ENCODE data around the gene CSMD2.
"Not testable (repeated sequence)": the region's sequence is repeated elsewhere in the genome, so short reads cannot be mapped to it uniquely, and the experiment has no call there.

CSMD2 gene

GRCh38 chr1:34164771-34165391, at the start of gene CSMD2:
Gene CSMD2, minus strand, starts transcription at chr1:34165230. Its CDS starts 133 bp downstream, at chr1:34165097.
- peak; percentile 55 for DNase-seq

DNA sequence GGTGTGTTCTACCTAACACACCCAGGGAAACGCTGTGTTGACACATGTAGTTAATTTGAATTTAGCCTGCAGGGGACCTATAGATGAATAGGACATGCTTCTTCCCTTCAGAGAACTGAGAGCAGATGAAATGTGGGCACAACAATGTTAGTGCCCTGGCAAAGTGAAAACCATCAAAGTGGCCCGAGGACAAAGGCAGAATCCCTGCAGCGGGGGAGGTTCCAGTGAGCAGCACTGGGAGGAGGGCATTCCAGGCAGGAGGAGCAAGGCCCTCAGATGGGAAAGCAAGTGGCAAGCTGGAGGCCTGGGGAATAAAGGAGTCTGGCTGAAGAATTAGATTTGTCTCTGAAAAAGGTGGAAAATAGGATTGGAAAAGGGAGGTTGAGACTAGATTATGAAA, 48.9 kb upstream of the CSMD2 start:
- no peak for DNase-seq

DNA sequence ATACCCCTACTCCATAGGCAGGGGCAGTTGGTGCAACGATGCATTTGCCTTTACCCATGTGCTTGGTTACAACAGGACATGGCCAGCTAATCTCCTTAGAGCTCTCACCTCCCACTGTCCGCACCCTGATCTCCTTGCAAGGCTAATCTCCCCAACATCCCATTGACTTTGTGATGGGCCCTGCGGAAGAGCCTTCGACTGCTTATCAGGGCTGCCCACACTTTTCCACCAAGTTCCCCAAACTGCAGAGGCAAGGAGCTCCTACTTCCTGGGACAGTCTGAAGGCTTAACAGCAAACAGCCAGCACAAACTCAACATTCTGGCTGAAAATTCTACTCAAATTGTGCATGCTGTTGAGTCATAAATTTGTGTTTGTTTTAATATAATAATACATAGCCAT, 47.6 kb upstream of the CSMD2 start:
- DNase-seq = no peak

GRCh38 chr1:34199927-34200326, 34.9 kb upstream of the CSMD2 start:
- DNase-seq = no peak

- no peak for DNase-seq
These were observed 27.6 kb upstream of the CSMD2 start for GRCh38 chr1:34192621-34193020.

- DNase-seq = no peak
These were observed 25.7 kb upstream of the CSMD2 start for GRCh38 chr1:34190692-34191091.

DNA sequence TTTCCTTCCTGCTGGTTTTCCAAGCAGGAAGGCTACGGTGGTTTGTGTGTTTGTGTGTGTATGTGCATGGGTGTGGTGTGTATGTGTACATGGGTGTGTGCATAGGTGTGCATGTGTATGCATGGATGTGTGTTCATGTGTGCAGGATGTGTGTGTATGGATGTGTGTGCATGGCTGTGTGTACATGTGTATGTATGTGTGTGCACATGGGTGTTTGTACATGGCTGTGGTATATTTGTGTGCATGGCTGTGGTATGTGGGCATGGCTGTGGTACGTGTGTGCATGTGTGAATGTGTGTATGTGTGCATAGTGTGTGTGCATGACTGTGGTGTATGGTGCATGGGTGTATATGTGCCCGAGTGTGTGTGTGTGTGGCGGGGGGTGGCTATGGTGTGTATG, 24.0 kb upstream of the CSMD2 start:
- DNase-seq = no peak

- no peak for DNase-seq
These were observed 23.4 kb upstream of the CSMD2 start for GRCh38 chr1:34188418-34188817.

- DNase-seq = no peak
These were observed 21.9 kb upstream of the CSMD2 start for GRCh38 chr1:34186741-34187494.

GRCh38 chr1:34183381-34183780, 18.4 kb upstream of the CSMD2 start:
- DNase-seq = not testable (repeated sequence)

GRCh38 chr1:34178072-34178471, 13.0 kb upstream of the CSMD2 start:
- DNase-seq = no peak

- DNase-seq = no peak
These were observed 12.0 kb upstream of the CSMD2 start, which contains the start of gene C1orf94 for GRCh38 chr1:34176830-34177603. Gene C1orf94, plus strand, starts transcription at chr1:34176907. Its CDS starts 883 bp downstream, at chr1:34177790.

DNA sequence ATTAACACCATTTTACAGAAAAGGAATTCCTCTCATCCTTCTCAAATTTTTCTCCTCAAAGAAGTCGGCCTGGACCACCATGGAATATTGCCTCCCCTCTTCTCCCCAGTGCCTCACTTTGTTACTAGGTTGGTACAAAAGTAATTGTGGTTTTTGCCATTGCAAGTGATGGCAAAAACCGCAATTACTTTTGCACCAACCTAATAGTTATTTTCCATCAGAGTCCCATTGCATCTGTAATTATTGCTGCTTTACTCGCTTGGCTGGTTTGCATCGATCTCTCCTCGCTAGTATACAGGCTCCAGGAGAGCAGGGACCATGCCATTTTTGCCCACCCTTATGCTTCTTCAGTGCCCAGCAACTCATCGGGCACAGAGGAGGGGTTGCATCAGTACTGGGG, 10.7 kb upstream of the CSMD2 start:
- DNase-seq = no peak

GRCh38 chr1:34167389-34167788, 2.4 kb upstream of the CSMD2 start:
- no peak for DNase-seq

GRCh38 chr1:34166625-34167361, 1.8 kb upstream of the CSMD2 start:
- no peak for DNase-seq

DNA sequence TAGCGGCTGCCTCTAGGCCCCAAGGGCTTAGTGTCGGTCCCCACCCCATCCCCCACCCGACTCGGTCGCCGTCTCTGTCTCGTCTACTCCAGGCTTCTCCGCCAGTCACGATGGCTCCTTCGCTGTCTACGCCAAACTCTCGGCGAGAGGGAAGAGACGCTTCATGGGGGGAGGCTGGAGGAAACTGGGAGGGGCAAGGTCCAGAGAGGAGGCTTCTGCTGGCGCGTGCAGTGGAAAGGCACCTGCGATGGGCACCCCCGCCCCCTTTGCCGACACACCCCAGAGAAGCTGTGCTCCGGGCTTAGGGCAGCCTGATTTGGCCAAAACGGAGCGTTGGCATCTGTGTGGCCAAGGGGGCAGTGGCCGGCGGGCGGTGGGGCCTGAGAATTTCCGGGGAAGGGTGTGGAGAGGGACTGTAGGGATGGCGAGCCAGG, 1.2 kb upstream of the CSMD2 start:
- no peak for DNase-seq

DNA sequence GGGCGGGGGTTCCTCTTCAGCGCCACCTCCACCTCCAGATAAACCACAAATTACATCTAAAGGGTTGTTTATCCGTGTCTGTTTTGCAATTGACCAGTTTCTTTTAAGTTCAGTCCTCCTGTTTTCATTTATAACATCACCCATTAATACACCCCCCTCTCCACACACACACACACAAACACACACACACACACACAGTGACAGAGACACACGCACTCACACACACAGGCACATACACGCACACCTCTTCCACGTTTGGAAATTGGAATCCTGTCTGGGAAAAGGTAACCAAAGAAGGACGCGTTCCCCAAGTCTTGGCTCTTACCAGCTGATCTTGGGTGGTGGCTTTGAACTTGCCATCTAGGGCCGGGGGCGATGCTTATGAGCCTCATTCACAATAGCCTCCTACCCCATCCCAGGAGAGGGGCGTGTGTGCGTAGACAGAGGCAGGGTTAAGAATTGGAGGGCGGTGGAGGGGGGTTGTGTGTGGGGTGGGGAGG, 442 bp upstream of the CSMD2 start:
- no peak for DNase-seq

GRCh38 chr1:34163792-34164731, 968 bp downstream of the CSMD2 start:
- DNase-seq = peak; percentile 17

- peak; percentile 75 for DNase-seq
These were observed 1.9 kb downstream of the CSMD2 start for GRCh38 chr1:34162852-34163766.

- no peak for DNase-seq
These were observed 8.3 kb downstream of the CSMD2 start for GRCh38 chr1:34156739-34157138.
